Testis (tissue), 3 donors: ENCODE data around the gene DENND4B. TPM values are rescaled to one million over a fixed set of nuclear protein-coding genes. Genes with fewer than 3 reads are reported as not detected.
A peak's percentile ranks its signal among the peaks of the same experiment; 100 is the strongest.

Experiments used
- DNase-seq: peaks from one replicate; pipeline ENCODE4 v3.0.0-alpha.2; 2019
- H3K27ac ChIP-seq, 2 donors: fragments of 200-600 bp; sonication (generic); one replicate each; pipeline ENCODE4 v1.5.1; 2019
- H3K27me3 ChIP-seq: fragments of 200-600 bp; sonication (generic); one replicate; pipeline ENCODE4 v1.5.1; 2019
- H3K36me3 ChIP-seq: fragments of 200-600 bp; sonication (generic); one replicate; pipeline ENCODE4 v1.5.1; 2017; ENCODE audit warnings: low read depth; ENCODE audit errors: missing control alignments
- H3K4me1 ChIP-seq: fragments of 200-600 bp; sonication (generic); one replicate; pipeline ENCODE4 v1.5.1; 2019
- H3K4me3 ChIP-seq, 2 donors: fragments of 200-600 bp; sonication (generic); one replicate each; pipeline ENCODE4 v1.5.1; 2017 to 2019
- H3K9me3 ChIP-seq: fragments of 200-600 bp; sonication (generic); one replicate; pipeline ENCODE4 v1.5.1; 2017
- CTCF ChIP-seq, 3 experiments: fragments of 450-650 bp in 2 of 3; fragments of 200-600 bp in 1 of 3; sonication (generic) in 1 of 3; IDR thresholded peaks; one replicate each; pipeline ENCODE4 v1.5.1; 2016 to 2019; ENCODE audit warnings: antibody characterized with exemption in 3 of 3, mild to moderate bottlenecking in 2 of 3, moderate library complexity in 1 of 3
- POLR2A ChIP-seq: fragments of 450-650 bp; IDR thresholded peaks from one replicate; pipeline ENCODE4 v1.6.1; 2017; ENCODE audit warnings: antibody characterized with exemption, mild to moderate bottlenecking, moderate library complexity
- WGBS, 2 donors: methylation state at CpG; one replicate each; pipeline ENCODE4 v1.1.5; 2018; 5-methylcytosine and 5-hydroxymethylcytosine counted together
- intact Hi-C: fragments of 100-400 bp; cut with DNase I; formaldehyde crosslinking; loops from one replicate; pipeline ENCODE4 v1.15.1; 2023; ENCODE audit warnings: low total_unique reads
- polyA plus RNA-seq: library from polyadenylated mRNA; stranded (reverse); fragments of 350-450 nt; fragmentation: Illumina TruSeq; extraction: RNeasy Lipid Tissue Mini Kit (QIAGEN cat#74804); gene quantifications from one replicate; pipeline ENCODE4 v1.2.3, GENCODE V29; 2014; ENCODE audit warnings: low read depth, low replicate concordance; ENCODE audit not compliant: insufficient read depth
- total RNA-seq, 2 donors: library from RNA; depleted of rRNA; stranded (reverse); fragments of >200 nt; gene quantifications; one replicate each; pipeline ENCODE4 v1.2.3, GENCODE V29; 2016

The DENND4B gene
- total and polyA plus RNA-seq, 3 donors from 2014 or later, result 25.4 to 59.0 (median 54.5) TPM

DNA sequence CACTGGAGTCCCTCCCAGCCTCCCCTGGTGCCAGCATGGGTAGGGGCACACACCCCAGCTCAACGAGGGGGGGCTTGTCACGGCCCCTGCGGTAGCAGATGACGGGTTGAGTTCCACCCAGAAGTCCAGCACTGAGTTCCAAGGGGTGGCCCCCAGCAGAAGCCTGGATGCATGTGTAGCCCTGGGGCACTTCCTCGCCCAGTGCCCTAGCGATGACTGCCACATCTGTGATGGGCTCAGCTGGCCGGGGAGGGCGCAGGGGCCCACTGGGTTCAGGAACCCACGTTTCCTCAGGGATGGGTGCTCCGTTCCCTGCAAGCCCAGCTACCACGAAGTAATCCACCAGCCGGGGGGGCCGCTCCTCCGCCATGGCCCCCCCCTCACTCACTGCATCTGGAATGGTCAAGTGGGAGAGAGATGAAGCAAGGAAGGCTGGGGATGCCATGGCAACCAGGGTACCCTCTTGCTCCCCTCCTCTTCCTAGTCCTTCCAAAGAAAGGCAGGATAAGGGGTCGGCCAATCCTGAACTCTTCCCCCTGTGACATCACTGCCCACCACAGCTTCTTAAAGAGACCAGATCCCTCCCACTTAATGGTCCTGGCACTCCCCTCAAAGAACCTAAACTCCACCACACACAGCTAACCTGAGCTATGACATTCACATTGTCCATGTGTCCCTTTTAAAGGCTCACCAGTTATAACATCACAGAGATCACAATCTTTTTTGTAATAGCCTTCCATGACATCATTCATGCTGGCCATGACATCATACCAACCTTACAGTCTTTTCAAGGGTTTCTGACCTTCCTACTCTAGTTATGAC is 2.3 kb downstream of the DENND4B start:
- H3K36me3 ChIP-seq, result no peaks in the 10 kb centered on the region
- WGBS, 2 donors, result 86% methylated on average over 10 to 15 of the region's 15 CpGs
- intact Hi-C loops, result loop anchor here (10.0 kb wide), 1 partner anchor 149 kb away; no protein-coding TSS in a partner anchor
- peaks cover 17% of the 10 kb centered on the region for H3K4me1 ChIP-seq
- TF ChIP-seq POLR2A (no peak), CTCF (IDR thresholded peaks at IDR 0.05) (no peak)
- no peak overlapping the region for H3K4me3 ChIP-seq
- H3K27me3 ChIP-seq, result no peaks in the 10 kb centered on the region
- H3K27ac ChIP-seq, result peak overlapping the region; percentile 84 to 98
- no peaks in the 10 kb centered on the region for H3K9me3 ChIP-seq
- DNase-seq, result no peak

- Histone ChIP-seq H3K36me3 (no peaks in the 10 kb centered on the region), H3K9me3 (no peaks in the 10 kb centered on the region), H3K4me3 (no peak overlapping the region), H3K27ac (no peak overlapping the region), H3K4me1 (peaks cover 17% of the 10 kb centered on the region), H3K27me3 (no peaks in the 10 kb centered on the region)
- WGBS, 2 donors, result 89 to 93% methylated on average over 8 to 9 of the region's 11 CpGs
- TF ChIP-seq CTCF (IDR thresholded peaks at IDR 0.05) (no peak), POLR2A (no peak)
- intact Hi-C loops, result loop anchor here (10.0 kb wide), 1 partner anchor 148 kb away; no protein-coding TSS in a partner anchor
- no peak for DNase-seq
These were observed 3.6 kb downstream of the DENND4B start for GRCh38 chr1:153942766-153943549.

GRCh38 chr1:153941826-153942725 is 4.4 kb downstream of the DENND4B start:
- TF ChIP-seq POLR2A (no peak), CTCF (IDR thresholded peaks at IDR 0.05) (no peak)
- H3K36me3 ChIP-seq, result no peaks in the 10 kb centered on the region
- no peaks in the 10 kb centered on the region for H3K27me3 ChIP-seq
- no peak overlapping the region for H3K4me3 ChIP-seq
- H3K4me1 ChIP-seq, result peaks cover 16% of the 10 kb centered on the region
- DNase-seq, result no peak
- H3K9me3 ChIP-seq, result no peaks in the 10 kb centered on the region
- intact Hi-C loops, result loop anchor here (10.0 kb wide), 1 partner anchor 147 kb away; no protein-coding TSS in a partner anchor
- no peak overlapping the region for H3K27ac ChIP-seq
- WGBS, 2 donors, result 93 to 94% methylated on average over 20 to 32 of the region's 34 CpGs

GRCh38 chr1:153940756-153941155 is 5.8 kb downstream of the DENND4B start:
- no peaks in the 10 kb centered on the region for H3K36me3 ChIP-seq
- H3K4me3 ChIP-seq, result no peak overlapping the region
- no peak for DNase-seq
- peaks cover 11% of the 10 kb centered on the region for H3K4me1 ChIP-seq
- H3K27ac ChIP-seq, result no peak overlapping the region
- intact Hi-C loops, result loop anchor here (10.0 kb wide), 1 partner anchor 146 kb away; no protein-coding TSS in a partner anchor
- H3K9me3 ChIP-seq, result no peaks in the 10 kb centered on the region
- TF ChIP-seq CTCF (IDR thresholded peaks at IDR 0.05) (no peak), POLR2A (no peak)
- WGBS, 2 donors, result 92 to 93% methylated on average over 7 to 8 of the region's 8 CpGs
- H3K27me3 ChIP-seq, result no peaks in the 10 kb centered on the region
